GM19372 (cell line): ENCODE data around the gene NUP43.
"Not testable (repeated sequence)": the region's sequence is repeated elsewhere in the genome, so short reads cannot be mapped to it uniquely, and the experiment has no call there.

Source experiments
- ATAC-seq: cut with Tn5 transposase; IDR thresholded peaks from one replicate; pipeline ENCODE4 v1.9.1; 2021; ENCODE audit warnings: mild to moderate bottlenecking, low read depth, moderate library complexity; ENCODE audit not compliant: unreplicated experiment

NUP43 gene

GRCh38 chr6:149749594-149750135, 3.3 kb upstream of the NUP43 start, which contains the start of gene PCMT1:
PCMT1 (plus strand) TSS chr6:149749741; CDS start chr6:149749902, 161 bp downstream.
- ATAC-seq = peak; percentile 86

DNA sequence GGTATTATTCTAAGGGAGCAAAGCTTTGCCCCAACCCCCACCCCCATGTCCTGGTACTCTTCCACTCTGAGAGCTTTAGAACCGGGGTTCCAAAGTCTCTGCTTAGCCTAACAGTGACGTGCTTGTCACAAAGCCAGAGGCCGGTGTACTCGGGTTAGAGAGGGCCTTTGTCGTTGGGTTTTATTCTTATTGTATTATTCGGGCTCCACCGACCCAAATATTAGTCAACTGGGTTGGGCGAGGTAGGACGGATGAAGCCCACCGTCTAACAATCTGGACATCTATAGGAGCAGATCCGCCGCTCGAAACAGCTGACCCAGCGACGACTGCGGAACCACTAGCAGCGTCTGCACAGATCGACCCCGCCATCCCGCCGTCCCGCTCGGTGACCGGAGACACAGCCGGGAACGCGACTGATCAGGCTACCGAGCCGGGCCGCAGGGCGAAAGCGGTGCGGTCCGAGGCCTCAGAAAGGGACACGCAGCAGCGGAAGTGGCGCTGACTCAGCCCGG, 2.8 kb upstream of the NUP43 start:
- ATAC-seq = not testable (repeated sequence)

- ATAC-seq = not testable (repeated sequence)
Observed at GRCh38 chr6:149745252-149745651, 1.1 kb downstream of the NUP43 start.

GRCh38 chr6:149734915-149735314, 11.4 kb downstream of the NUP43 start:
- no peak for ATAC-seq

DNA sequence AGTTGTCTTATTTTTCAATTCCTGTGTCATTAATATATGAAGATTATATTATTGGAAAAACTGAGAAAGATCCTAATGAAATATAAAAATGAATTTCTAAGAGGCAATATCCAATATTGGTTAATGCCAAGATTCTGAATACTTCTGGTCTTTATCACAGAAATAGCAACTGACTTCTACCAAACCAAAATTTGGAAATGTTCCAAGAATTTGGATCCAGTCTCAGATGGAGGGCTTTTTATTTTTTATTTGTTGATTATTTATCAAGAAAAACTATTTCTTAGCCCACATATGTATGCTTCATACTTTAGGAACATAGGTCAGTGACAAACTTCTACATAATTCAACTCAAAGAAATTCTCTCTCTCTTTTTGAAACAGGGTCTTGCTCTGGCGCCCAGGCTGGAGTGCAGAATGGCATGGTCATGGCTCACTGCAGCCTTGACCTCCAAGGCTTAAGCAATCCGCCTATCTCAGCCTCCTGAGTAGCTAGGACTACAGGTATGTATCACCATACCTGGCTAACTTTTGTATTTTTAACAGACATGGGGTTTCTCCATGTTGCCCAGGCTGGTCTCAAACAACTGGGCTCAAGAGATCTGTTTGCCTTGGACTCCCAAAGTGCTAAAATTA, 13.1 kb downstream of the NUP43 start:
- ATAC-seq = no peak

GRCh38 chr6:149729824-149730223, 16.5 kb downstream of the NUP43 start:
- ATAC-seq = no peak

GRCh38 chr6:149728499-149729234, 17.7 kb downstream of the NUP43 start:
- no peak for ATAC-seq

- ATAC-seq = no peak
Observed at GRCh38 chr6:149727793-149728498, 18.4 kb downstream of the NUP43 start.

DNA sequence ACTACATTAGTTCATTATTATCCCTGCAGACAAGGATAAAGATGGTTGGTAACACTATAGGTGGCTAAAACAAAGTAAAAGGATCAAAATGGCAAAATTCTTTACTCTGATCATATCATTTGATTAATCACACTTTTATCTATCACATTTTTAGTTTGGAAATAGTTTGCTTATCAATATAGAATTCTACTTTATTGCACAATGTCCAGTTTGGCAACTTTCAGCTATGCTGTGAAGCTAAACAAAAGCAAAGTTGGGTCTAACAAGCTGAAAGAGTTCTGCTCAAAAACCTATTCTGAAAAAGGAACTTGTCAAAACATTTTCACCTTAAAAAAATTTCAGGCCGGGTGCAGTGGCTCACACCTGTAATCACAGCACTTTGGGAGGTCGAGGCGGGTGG, 20.5 kb downstream of the NUP43 start:
- no peak for ATAC-seq

DNA sequence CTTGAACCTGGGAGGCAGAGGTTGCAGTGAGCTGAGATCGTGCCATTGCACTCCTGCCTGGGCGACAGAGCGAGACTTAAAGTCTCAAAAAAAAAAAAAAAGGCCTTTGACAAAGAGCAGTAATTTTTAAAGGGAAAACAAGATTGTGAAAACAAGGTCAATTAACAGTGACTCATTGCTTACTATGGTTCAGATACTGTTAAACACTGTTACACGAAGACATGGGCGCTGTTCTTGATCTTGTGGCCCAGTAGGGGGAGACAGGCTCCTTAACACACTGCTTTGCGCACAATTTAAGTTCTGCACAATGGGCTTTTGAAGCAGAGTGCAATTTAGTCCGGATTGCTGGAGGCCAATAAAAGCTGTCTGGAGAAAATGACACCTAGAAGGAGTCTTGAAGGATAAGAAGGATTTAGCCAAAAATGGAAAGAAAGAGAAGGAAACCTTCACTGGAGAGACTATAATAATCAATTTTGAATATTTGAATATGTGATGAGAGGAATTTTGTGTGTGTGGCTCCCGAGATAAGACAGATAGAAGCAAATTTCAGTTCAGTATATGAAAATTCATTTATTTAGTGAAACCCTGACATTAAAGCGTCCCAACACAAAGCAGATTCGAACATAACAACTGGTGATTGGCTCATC, 22.4 kb downstream of the NUP43 start:
- no peak for ATAC-seq

DNA sequence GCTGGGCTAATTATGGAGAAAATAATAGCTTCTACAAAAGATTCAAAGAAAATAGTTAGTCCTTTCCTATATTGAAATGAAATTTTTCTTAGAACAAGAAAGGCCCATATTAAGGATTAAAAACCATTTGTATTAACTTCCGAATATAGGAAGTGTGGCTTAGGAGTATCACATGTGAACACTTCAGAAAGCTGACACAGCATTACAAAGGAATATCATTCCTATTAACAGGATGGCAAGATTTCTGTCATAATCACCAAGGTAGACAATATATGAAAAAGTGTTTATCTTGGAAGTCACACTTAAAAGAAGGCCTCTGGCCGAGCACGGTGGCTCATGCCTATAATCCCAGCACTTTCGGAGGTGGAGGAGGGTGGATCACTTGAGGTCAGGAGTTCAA, 23.1 kb downstream of the NUP43 start:
- no peak for ATAC-seq

- no peak for ATAC-seq
Observed at GRCh38 chr6:149719531-149719930, 26.8 kb downstream of the NUP43 start.

GRCh38 chr6:149717588-149718458, 28.5 kb downstream of the NUP43 start, which contains the start of gene LATS1:
LATS1 (minus strand) TSS chr6:149718101; CDS start chr6:149702126, 15,975 bp downstream.
- ATAC-seq = peak; percentile 83

DNA sequence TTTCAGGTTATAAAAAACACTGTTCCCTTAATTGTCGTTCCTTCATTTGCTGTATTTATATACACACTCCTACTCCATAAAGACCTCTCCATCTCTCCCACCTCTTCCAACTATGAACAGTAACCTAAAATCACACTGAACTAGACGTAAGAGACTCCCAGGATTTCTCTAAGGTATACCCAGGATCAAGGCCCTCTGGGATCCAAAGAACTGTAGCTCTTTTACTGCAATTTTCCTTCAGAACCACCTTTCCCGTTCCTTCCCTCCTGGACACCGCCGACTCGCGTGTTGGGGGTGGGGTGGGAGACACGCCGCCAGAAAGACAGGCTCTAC, 29.1 kb downstream of the NUP43 start:
- ATAC-seq = no peak

DNA sequence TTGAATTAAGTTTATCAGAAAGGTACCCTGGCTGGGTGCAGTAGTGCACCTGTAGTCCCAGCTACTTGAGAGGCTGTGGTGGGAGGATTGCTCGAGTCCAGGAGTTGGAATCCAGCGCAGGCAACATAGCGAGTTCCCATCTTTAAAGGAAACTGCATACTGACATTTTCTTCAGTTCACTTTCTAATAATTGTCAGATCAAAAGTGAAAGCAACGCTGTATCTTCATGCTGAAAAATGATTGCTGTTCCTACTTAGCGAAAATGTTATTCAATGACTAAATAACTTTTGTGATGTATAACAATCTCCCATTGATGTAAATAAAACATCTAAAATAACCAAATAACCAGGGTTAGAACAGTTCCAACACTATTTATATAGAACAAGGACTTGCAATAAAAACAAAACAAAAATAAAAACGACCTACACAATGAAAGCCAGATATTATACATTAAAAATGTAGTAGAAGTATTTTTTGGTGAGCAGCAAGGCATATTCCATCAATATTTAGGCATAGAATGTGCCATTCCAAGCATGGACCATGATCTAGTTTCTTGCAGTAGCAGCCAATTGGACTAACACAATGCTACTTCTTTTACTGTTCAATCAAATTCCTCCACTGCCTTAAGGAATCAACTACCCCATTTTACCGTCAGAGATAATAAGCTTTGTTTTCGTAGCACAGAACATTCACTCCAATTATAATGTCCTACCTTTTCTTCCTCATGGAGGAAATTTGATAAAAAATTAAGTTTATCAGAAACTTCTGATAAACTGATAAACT, 30.0 kb downstream of the NUP43 start:
- no peak for ATAC-seq

DNA sequence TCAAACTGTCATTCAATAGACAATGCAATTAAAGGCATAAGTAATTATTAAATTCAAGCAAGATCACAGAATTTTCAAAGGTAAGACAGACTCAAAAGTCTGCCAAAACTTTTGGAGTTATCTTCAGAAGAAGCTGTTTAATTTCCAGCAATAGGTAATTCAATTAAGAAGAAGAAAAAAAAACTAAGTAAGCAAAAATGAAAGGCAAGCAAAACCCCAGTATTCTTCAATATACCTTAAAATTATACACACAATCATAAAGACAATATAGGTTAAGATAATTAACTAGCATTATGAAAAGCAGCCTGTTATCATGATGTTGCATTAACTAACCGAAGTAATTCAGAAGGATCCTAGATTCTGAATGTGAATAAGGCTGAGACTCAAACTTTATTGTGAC, 31.9 kb downstream of the NUP43 start:
- ATAC-seq = no peak

GRCh38 chr6:149711711-149712110, 34.6 kb downstream of the NUP43 start:
- no peak for ATAC-seq

- ATAC-seq = no peak
Observed at GRCh38 chr6:149701714-149702113, 44.6 kb downstream of the NUP43 start.

- ATAC-seq = no peak
Observed at GRCh38 chr6:149699150-149699549, 47.2 kb downstream of the NUP43 start.
